Stimulated activated CD4-positive, alpha-beta T cell treated with anti-CD3 and anti-CD28 coated beads, TNF-alpha, amount 100 ng/mL, for 4 hours (primary cell): ENCODE results near the gene KIR3DL1.
"Not testable (repeated sequence)": the region's sequence is repeated elsewhere in the genome, so short reads cannot be mapped to it uniquely, and the experiment has no call there.

ENCODE experiments used
- DNase-seq, 3 experiments: peaks; one replicate each; pipeline ENCODE4 v3.0.0-alpha.2; 2020; ENCODE audit warnings: low read depth in 3 of 3

Gene KIR3DL1

DNA sequence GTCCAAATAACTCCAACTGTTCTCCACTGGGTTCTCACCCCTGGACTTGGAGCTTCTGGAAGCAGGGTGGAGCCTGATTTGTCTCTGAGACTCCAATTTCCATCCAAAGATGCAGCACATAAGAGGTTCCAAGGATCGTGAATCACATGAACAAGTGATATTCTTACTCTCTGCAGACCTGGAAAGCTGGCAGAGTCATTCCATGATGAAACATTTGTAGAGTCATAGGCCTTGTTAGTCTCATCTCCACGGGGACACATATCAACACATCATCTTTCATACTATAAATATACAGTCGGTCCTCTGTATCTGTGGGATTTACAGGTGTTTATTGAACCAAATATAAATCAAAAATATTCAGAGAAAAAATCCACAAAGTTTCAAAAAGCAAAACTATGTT is 1.7 kb upstream of the KIR3DL1 start:
- DNase-seq = not testable (repeated sequence)

DNA sequence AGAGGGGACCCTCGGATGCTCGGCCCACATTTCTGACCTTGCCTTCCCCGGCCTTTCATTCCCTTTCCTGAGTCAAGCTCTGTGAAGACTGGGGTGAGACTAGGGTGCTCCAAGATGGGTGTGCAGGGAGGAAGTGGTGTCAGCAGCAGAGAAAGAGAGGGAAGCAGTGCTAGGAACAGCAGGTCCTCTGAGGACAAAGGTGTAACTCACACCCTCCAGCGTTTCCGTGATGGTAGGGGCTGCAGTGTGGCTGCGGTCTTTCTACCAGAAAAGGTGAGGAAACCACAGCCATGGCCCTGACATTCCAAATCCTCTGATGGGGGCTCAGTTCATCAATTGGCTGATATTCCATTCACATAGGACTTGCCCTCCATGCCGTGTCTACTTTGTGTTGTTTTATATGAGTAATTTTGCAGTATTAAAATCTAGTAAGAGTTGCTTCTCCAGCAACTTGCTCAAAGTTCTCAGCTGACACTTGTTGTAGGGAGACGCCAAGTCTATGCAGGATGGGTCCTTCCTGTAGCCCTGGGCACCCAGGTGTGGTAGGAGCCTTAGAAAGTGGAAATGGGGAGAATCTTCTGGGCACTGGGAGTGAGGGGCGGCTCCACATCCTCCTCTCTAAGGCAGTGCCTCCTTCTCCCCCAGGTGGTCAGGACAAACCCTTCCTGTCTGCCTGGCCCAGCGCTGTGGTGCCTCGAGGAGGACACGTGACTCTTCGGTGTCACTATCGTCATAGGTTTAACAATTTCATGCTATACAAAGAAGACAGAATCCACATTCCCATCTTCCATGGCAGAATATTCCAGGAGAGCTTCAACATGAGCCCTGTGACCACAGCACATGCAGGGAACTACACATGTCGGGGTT is 1.6 kb downstream of the KIR3DL1 start:
- no peak for DNase-seq

DNA sequence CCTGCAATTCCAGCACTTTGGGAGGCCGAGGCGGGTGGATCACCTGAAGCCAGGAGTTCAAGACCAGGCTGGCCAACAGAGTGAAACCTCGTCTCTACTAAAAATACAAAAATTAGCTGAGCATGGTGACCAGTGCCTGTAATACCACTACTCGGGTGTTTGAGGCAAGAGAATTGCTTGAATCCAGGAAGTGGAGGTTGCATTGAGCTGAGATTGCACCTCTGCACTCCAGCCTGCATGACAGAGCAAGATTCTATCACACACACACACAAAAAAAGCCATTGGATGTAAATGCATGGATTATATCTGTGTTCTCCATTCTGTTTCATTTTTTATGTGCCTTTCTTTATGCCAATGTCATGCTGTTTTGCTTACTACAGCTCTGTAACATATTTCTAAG is 8.1 kb downstream of the KIR3DL1 start:
- not testable (repeated sequence) for DNase-seq

DNA sequence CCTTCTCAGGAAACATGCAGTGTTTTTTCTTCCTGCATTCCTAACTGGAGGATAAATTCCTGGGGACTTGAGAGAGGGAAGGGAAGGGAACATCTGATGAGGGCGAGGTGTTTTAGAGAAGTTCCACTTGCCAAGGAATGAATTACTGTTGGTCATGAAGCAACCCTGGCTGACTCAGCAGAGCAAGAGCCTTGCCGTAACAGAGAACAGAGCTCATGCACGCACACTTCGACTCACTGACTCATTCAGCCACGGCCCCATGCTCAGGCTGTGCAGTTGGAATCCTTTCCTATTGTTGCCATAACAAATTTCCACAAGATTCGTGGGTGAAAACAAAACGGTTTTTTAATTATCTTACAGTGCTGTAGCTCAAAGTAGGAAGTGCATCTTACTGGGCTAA is 9.1 kb downstream of the KIR3DL1 start:
- not testable (repeated sequence) for DNase-seq

DNA sequence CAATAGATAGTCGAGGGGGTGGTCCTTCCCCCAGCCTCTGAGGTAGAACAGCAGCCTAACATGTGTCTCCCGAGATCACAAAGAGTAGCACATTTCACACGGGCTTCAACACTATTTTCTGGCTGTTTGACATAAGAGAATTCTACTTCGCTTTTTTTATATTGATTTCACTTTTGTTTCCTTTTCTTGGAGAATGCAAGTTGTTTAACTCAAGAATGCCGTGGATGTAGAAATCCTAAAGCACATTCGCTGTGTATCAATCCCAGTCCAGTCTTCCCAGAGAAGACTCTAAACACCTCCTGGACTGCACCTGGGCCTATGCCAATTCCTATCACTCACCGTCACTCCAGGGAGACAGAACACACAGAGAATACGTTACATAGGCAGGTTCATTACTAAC is 11.8 kb downstream of the KIR3DL1 start:
- not testable (repeated sequence) for DNase-seq

DNA sequence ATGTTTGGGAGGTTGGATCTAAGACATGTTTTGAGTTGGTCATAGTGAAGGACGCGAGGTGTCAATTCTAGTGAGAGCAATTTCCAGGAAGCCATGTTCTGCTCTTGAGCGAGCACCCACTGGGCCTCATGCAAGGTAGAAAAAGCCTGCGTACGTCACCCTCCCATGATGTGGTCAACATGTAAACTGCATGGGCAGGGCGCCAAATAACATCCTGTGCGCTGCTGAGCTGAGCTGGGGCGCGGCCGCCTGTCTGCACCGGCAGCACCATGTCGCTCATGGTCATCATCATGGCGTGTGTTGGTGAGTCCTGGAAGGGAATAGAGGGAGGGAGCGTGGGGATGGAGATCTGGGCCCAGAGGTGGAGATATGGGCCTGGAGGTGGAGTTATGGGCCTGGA is 16.2 kb downstream of the KIR3DL1 start, which contains the start of gene KIR2DS4:
Gene KIR2DS4, plus strand, starts transcription at position 181 of the 400 bp plus-strand sequence.
- DNase-seq = not testable (repeated sequence)

DNA sequence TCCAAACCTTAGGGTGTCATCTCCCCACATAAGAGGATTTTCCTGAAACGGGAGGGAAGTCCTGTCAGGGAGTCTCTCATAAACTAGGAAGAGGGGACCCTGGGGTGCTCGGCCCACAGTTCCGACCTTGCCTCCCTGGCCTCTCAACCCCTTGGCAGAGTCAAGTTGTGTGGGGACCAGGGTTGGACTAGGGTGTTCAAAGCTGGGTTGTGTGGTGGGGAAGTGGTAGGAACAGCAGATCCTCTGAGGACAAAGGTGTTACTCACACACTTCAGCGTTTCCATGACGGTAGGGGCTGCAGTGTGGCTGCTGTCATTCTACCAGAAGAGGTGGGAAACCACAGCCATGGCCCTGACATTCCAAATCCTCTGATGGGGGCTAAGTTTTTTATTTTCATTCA is 18.9 kb downstream of the KIR3DL1 start:
- DNase-seq = not testable (repeated sequence)

DNA sequence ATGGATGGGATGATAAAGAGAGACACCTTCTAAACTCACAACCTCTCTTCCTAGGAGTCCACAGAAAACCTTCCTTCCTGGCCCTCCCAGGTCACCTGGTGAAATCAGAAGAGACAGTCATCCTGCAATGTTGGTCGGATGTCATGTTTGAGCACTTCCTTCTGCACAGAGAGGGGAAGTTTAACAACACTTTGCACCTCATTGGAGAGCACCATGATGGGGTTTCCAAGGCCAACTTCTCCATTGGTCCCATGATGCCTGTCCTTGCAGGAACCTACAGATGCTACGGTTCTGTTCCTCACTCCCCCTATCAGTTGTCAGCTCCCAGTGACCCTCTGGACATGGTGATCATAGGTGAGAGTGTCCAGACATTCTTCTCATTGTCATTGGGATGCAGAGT is 21.3 kb downstream of the KIR3DL1 start:
- not testable (repeated sequence) for DNase-seq

DNA sequence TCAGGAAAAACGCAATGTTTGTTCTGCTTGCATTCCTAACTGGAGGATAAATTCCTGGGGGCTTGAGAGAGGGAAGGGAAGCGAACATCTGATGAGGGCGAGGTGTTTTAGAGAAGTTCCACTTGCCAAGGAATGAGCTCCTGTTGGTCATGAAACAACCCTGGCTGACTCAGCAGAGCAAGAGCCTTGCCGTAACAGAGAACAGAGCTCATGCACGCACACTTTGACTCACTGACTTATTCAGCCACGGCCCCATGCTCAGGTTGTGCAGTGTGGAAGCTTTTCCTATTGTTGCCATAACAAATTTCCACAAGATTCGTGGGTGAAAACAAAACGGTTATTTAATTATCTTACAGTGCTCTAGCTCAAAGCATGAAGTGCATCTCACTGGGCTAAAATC is 26.9 kb downstream of the KIR3DL1 start:
- DNase-seq = not testable (repeated sequence)

DNA sequence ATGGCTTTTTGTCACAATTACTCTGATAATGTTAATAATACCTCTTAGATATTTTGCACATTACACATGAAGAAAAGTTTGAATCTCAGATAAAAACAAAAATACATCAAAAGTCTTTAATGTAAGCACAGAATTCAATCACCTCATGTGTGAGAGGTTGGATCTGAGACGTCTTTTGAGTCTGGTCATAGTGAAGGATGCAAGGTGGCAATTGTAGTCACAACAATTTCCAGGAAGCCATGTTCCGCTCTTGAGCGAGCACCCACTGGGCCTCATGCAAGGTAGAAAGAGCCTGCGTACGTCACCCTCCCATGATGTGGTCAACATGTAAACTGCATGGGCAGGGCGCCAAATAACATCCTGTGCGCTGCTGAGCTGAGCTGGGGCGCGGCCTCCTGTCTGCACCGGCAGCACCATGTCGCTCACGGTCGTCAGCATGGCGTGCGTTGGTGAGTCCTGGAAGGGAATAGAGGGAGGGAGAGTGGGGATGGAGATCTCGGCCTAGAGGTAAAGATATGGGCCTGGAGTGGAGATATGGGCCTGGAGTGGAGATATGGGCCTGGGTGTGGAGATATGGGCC is 33.9 kb downstream of the KIR3DL1 start, which contains the start of gene KIR3DL2:
Gene KIR3DL2, plus strand, starts transcription at position 383 of the 580 bp plus-strand sequence. Its CDS starts 33 bp downstream, at position 416.
- DNase-seq = not testable (repeated sequence)

DNA sequence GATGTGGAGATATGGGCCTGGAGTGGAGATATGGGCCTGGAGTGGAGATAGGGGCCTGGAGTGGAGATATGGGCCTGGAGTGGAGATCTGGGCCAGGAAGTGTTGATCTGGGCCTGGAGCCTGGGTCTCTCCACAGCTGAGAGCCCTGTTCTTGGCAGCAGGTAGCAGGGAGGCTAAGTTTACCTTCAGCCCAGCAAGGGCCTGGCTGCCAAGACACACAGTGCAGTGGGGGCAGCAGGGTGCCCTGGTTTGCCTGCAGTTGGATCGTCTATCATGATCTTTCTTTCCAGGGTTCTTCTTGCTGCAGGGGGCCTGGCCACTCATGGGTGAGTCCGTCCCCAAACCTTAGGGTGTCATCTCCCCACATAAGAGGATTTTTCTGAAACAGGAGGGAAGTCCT is 34.7 kb downstream of the KIR3DL1 start:
- no peak for DNase-seq

DNA sequence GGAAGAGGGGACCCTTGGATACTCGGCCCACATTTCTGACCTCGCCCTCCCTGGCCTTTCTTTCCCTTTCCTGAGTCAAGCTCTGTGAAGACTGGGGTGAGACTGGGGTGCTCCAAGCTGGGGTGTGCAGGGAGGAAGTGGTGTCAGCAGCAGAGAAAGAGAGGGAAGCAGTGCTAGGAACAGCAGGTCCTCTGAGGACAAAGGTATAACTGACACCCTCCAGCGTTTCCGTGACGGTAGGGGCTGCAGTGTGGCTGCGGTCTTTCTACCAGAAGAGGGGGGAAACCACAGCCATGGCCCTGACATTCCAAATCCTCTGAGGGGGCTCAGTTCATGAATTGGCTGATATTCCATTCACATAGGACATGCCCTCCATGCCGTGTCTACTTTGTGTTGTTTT is 35.1 kb downstream of the KIR3DL1 start:
- no peak for DNase-seq

DNA sequence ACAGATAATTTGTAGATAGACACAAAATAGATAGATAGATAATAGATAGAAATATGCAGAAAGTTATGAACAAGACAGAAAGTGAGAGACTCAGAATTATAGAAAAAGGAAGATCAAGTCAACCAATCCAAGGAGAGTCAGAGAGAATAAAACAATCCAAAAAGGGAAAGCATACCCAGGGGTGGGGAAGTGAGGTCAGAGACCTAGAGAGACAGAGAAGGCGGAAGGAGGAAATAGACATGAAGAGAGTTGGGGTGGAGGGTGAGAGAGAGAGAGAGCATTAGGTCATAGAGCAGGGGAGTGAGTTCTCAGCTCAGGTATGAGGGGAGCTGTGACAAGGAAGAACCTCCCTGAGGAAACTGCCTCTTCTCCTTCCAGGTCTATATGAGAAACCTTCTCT is 39.0 kb downstream of the KIR3DL1 start:
- DNase-seq = not testable (repeated sequence)

DNA sequence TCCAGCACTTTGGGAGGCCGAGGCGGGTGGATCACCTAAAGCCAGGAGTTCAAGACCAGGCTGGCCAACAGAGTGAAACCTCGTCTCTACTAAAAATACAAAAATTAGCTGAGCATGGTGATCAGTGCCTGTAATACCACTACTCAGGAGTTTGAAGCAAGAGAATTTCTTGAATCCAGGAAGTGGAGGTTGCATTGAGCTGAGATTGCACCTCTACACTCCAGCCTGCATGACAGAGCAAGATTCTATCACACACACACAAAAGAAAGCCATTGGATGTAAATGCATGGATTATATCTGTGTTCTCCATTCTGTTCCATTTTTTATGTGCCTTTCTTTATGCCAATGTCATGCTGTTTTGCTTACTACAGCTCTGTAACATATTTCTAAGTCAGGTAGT is 42.2 kb downstream of the KIR3DL1 start:
- DNase-seq = not testable (repeated sequence)

DNA sequence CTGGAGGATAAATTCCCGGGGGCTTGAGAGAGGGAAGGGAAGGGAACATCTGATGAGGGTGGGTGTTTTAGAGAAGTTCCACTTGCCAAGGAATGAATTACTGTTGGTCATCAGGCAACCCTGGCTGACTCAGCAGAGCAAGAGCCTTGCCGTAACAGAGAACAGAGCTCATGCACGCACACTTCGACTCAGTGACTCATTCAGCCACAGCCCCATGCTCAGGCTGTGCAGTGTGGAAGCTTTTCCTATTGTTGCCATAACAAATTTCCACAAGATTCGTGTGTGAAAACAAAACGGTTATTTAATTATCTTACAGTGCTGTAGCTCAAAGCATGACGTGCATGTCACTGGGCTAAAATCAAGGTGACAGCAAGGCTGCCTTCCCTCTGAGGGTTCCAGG is 43.2 kb downstream of the KIR3DL1 start:
- DNase-seq = not testable (repeated sequence)

DNA sequence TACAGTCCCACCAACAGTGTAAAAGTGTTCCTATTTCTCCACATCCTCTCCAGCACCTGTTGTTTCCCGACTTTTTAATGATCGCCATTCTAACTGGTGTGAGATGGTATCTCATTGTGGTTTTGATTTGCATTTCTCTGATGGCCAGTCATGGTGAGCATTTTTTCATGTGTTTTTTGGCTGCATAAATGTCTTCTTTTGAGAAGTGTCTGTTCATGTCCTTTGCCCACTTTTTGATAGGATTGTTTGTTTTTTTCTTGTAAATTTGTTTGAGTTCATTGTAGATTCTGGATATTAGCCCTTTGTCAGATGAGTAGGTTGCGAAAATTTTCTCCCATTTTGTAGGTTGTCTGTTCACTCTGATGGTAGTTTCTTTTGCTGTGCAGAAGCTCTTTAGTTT is 47.2 kb downstream of the KIR3DL1 start:
- DNase-seq = not testable (repeated sequence)

DNA sequence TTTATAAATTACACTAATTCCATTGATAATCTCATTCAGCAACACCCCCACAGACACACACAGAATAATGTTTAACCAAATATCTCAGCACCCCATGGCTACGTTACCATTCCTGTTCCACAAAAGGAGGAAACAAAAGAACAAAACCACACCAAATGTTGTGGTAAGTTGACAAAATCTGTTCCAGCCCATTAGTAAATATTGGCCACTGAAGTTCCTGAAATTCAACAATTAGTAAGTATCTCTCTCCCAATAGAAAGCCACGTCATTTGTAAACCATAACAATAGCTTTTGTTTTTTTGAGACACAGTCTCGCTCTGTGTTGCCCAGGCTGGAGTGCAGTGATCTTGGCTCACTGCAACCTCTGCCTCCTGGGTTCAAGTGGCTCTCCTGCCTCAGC is 55.4 kb downstream of the KIR3DL1 start:
- DNase-seq = no peak

DNA sequence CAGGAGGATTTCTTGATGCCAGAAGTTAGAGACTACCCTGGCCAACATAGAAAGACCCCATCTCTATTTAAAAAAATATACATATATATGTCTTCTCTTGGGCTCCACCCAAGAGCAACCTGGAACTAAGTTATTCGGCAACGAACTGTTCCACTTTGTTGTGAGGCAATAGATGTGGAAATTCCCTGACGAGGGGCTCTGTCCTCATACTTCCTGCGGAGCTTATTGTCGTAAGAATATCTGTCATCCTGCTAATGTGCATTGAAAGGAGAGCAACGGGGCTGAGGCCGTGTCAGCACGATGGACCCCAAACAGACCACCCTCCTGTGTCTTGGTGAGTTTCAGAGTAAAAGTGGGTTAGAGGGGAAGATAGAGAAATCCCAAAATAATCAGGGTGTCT is 57.7 kb downstream of the KIR3DL1 start, which contains the start of gene FCAR:
Gene FCAR, plus strand, starts transcription at position 246 of the 400 bp plus-strand sequence. Its CDS starts 55 bp downstream, at position 301.
- no peak for DNase-seq

DNA sequence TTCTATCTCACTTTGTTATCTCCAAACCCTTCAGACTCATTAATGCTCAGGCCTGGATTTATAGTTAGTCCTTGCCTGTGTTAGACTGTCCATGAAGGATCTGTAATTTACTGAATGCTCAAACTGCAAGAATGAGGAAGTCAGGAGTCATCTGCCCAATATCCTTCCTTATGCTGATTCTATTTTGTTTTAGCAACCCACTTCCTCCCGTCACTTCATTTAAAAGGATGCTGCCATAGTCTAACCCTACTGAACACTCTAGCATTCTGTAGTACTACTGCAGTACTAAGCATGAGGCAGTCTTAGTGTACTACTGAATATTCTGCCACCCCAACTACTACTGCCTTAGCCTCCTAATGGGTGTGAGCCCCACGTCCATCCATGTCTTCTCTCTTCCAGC is 59.2 kb downstream of the KIR3DL1 start:
- DNase-seq = no peak

DNA sequence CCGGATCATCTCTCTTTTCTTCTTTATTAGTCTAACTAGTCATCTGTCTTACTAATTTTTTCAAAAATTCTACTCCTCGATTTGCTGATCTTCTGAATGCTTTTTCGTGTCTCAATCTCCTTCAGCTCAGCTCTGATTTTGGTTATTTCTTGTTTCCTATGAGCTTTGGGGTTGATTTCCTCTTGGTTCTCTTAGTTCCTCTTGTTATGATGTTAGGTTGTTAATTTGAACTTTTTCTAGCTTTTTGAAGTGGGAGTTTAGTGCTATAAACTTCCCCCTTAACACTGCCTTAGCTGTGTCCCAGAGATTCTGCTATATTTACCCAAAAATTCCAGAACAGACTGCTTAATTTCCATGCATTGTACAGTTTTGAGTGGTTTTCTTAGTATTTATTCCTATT is 61.2 kb downstream of the KIR3DL1 start:
- no peak for DNase-seq
